Common myeloid progenitor, CD34-positive (primary cell): ENCODE data around the gene VEGFC.

ENCODE experiments used
- CTCF ChIA-PET: fragments of 350-600 bp; sonication (Branson Sonifier 250); formaldehyde crosslinking; loops from one replicate; lab custom pipeline; 2021; ENCODE audit warnings: antibody characterized with exemption; lab: Charles Lee
- POLR2A ChIA-PET: fragments of 350-600 bp; sonication (Branson Sonifier 250); formaldehyde crosslinking; loops from one replicate; lab custom pipeline; 2021; ENCODE audit warnings: antibody characterized with exemption; lab: Charles Lee
- DNase-seq, 3 donors: peaks; one replicate each; pipeline versions ENCODE4 v3.0.0 to v3.0.0-alpha.2; 2013
- H3K27ac ChIP-seq, 2 experiments: 1 replicate in 1 of 2; 2 replicates in 1 of 2; pipeline ENCODE4 v1.7.0; 2013; ENCODE audit warnings: inconsistent platforms in 2 of 2, low read length in 2 of 2, mild to moderate bottlenecking in 2 of 2, low read depth in 1 of 2, moderate library complexity in 1 of 2; ENCODE audit not compliant: severe bottlenecking in 2 of 2, insufficient read depth in 1 of 2, poor library complexity in 1 of 2
- H3K27me3 ChIP-seq, 5 experiments: replicated peaks in 2 of 5; 1 replicate in 3 of 5; 2 replicates in 2 of 5; pipeline versions ENCODE4 v1.6.1 to v1.7.0; 2013; ENCODE audit warnings: low read length in 4 of 5, mild to moderate bottlenecking in 2 of 5, moderate library complexity in 2 of 5, inconsistent platforms in 1 of 5; ENCODE audit not compliant: insufficient read depth in 5 of 5, control insufficient read depth in 4 of 5
- H3K36me3 ChIP-seq, 4 experiments: 1 replicate in 2 of 4; 2 replicates in 2 of 4; pipeline versions ENCODE4 v1.6.1 to v1.7.0; 2013; ENCODE audit warnings: low read length in 3 of 4, control low read depth in 1 of 4, mild to moderate bottlenecking in 1 of 4; ENCODE audit not compliant: control insufficient read depth in 4 of 4, insufficient read depth in 4 of 4
- H3K4me1 ChIP-seq, 4 experiments: 1 replicate in 3 of 4; 2 replicates in 1 of 4; pipeline versions ENCODE4 v1.6.1 to v1.7.1; 2013; ENCODE audit warnings: low read length in 3 of 4, mild to moderate bottlenecking in 3 of 4, control low read depth in 1 of 4, inconsistent platforms in 1 of 4, moderate library complexity in 1 of 4; ENCODE audit not compliant: control insufficient read depth in 4 of 4, insufficient read depth in 4 of 4; ENCODE audit errors: control extremely low read depth in 1 of 4
- H3K4me3 ChIP-seq, 7 experiments: 1 replicate in 4 of 7; 2 replicates in 3 of 7; pipeline versions ENCODE4 v1.5.1 to v1.7.0; 2013; ENCODE audit warnings: mild to moderate bottlenecking in 7 of 7, low read length in 6 of 7, moderate library complexity in 6 of 7, inconsistent platforms in 2 of 7, low read depth in 2 of 7, control low read depth in 1 of 7; ENCODE audit not compliant: insufficient read depth in 4 of 7, control insufficient read depth in 1 of 7; ENCODE audit errors: extremely low read depth in 1 of 7
- H3K9me3 ChIP-seq, 5 experiments: 1 replicate in 4 of 5; 2 replicates in 1 of 5; pipeline versions ENCODE4 v1.6.1 to v1.7.1; 2013; ENCODE audit warnings: low read length in 4 of 5, mild to moderate bottlenecking in 2 of 5, inconsistent platforms in 1 of 5, low read depth in 1 of 5, moderate library complexity in 1 of 5; ENCODE audit not compliant: control insufficient read depth in 4 of 5, insufficient read depth in 2 of 5; ENCODE audit errors: control extremely low read depth in 1 of 5
- WGBS: methylation state at CpG from one replicate; pipeline ENCODE4 v1.1.5; 2013; ENCODE audit not compliant: insufficient coverage; 5-methylcytosine and 5-hydroxymethylcytosine counted together

Gene VEGFC

GRCh38 chr4:176781739-176782100 is 11.0 kb downstream of the VEGFC start:
- no peak overlapping the region for H3K27ac ChIP-seq
- H3K9me3 ChIP-seq, result no peaks in the 10 kb centered on the region
- ChIA-PET POLR2A (no interaction called here), CTCF (interaction anchor here (1.8 kb wide), 1 partner anchor 266 kb away, joined by 4 read pairs; no protein-coding TSS in a partner anchor)
- no peak for DNase-seq
- H3K4me3 ChIP-seq, result no peak overlapping the region
- 100% methylated on average over 4 of the region's 4 CpGs for WGBS
- no peaks in the 10 kb centered on the region for H3K36me3 ChIP-seq
- H3K27me3 ChIP-seq, result peaks cover 0 to 4% (median 0%) of the 10 kb centered on the region in 5 experiments
- no peaks in the 10 kb centered on the region for H3K4me1 ChIP-seq

- CTCF ChIA-PET, result no interaction called here
- H3K27me3 ChIP-seq, result peaks cover 0 to 4% (median 0%) of the 10 kb centered on the region in 5 experiments
- H3K36me3 ChIP-seq, result no peaks in the 10 kb centered on the region
- POLR2A ChIA-PET, result no interaction called here
- no peak overlapping the region for H3K4me3 ChIP-seq
- WGBS, result no CpG with 5 or more reads among the region's 1 CpG
- no peak overlapping the region for H3K27ac ChIP-seq
- no peaks in the 10 kb centered on the region for H3K9me3 ChIP-seq
- peak in 2 of 3 donors; percentile 12 to 18 for DNase-seq
- no peaks in the 10 kb centered on the region for H3K4me1 ChIP-seq
Measured at GRCh38 chr4:176780995-176781738, 11.6 kb downstream of the VEGFC start.

GRCh38 chr4:176779421-176779820 is 13.3 kb downstream of the VEGFC start:
- CTCF ChIA-PET, result no interaction called here
- 100% methylated on average over 3 of the region's 4 CpGs for WGBS
- POLR2A ChIA-PET, result interaction anchor here (0.6 kb wide), 1 partner anchor 12 kb away, joined by 3 read pairs; no protein-coding TSS in a partner anchor
- H3K27me3 ChIP-seq, result peaks cover 0 to 2% (median 0%) of the 10 kb centered on the region in 5 experiments
- no peak overlapping the region for H3K27ac ChIP-seq
- H3K4me1 ChIP-seq, result no peaks in the 10 kb centered on the region
- H3K36me3 ChIP-seq, result no peaks in the 10 kb centered on the region
- no peak overlapping the region for H3K4me3 ChIP-seq
- no peak for DNase-seq
- H3K9me3 ChIP-seq, result no peaks in the 10 kb centered on the region

GRCh38 chr4:176778491-176778890 is 14.2 kb downstream of the VEGFC start:
- Histone ChIP-seq H3K27me3 (peaks cover 0 to 2% (median 0%) of the 10 kb centered on the region in 5 experiments), H3K4me1 (no peaks in the 10 kb centered on the region), H3K36me3 (no peaks in the 10 kb centered on the region), H3K9me3 (no peaks in the 10 kb centered on the region), H3K27ac (no peak overlapping the region), H3K4me3 (no peak overlapping the region)
- ChIA-PET CTCF (no interaction called here), POLR2A (no interaction called here)
- DNase-seq, result no peak
- 94% methylated on average over 3 of the region's 4 CpGs for WGBS

GRCh38 chr4:176778063-176778462 is 14.7 kb downstream of the VEGFC start:
- no peaks in the 10 kb centered on the region for H3K9me3 ChIP-seq
- 0% methylated on average over 1 of the region's 2 CpGs for WGBS
- no peaks in the 10 kb centered on the region for H3K4me1 ChIP-seq
- no peak overlapping the region for H3K27ac ChIP-seq
- no peak for DNase-seq
- POLR2A ChIA-PET, result no interaction called here
- H3K27me3 ChIP-seq, result peaks cover 0 to 2% (median 0%) of the 10 kb centered on the region in 5 experiments
- CTCF ChIA-PET, result no interaction called here
- no peaks in the 10 kb centered on the region for H3K36me3 ChIP-seq
- H3K4me3 ChIP-seq, result no peak overlapping the region

- Histone ChIP-seq H3K27ac (no peak overlapping the region), H3K9me3 (no peaks in the 10 kb centered on the region), H3K36me3 (no peaks in the 10 kb centered on the region), H3K4me3 (no peak overlapping the region), H3K4me1 (no peaks in the 10 kb centered on the region), H3K27me3 (no peaks in the 10 kb centered on the region)
- ChIA-PET CTCF (no interaction called here), POLR2A (no interaction called here)
- no peak for DNase-seq
- WGBS, result no CpG with 5 or more reads among the region's 1 CpG
Measured at GRCh38 chr4:176775338-176775737, 17.4 kb downstream of the VEGFC start.

- H3K4me3 ChIP-seq, result no peak overlapping the region
- ChIA-PET POLR2A (interaction anchor here (0.8 kb wide), 1 partner anchor 20 kb away, joined by 3 read pairs; no protein-coding TSS in a partner anchor), CTCF (no interaction called here)
- H3K36me3 ChIP-seq, result no peaks in the 10 kb centered on the region
- no peak for DNase-seq
- no peaks in the 10 kb centered on the region for H3K4me1 ChIP-seq
- no peaks in the 10 kb centered on the region for H3K9me3 ChIP-seq
- WGBS, result 100% methylated on average over 1 of the region's 4 CpGs
- no peak overlapping the region for H3K27ac ChIP-seq
- H3K27me3 ChIP-seq, result no peaks in the 10 kb centered on the region
Measured at GRCh38 chr4:176774852-176775251, 17.9 kb downstream of the VEGFC start.
